Measurements from ENCODE around the gene ARHGEF4.

ARHGEF4 gene

GRCh38 chr2:130878316-130878715, 41.6 kb downstream of the ARHGEF4 start:
- TF ChIP-seq, protein P1, sequence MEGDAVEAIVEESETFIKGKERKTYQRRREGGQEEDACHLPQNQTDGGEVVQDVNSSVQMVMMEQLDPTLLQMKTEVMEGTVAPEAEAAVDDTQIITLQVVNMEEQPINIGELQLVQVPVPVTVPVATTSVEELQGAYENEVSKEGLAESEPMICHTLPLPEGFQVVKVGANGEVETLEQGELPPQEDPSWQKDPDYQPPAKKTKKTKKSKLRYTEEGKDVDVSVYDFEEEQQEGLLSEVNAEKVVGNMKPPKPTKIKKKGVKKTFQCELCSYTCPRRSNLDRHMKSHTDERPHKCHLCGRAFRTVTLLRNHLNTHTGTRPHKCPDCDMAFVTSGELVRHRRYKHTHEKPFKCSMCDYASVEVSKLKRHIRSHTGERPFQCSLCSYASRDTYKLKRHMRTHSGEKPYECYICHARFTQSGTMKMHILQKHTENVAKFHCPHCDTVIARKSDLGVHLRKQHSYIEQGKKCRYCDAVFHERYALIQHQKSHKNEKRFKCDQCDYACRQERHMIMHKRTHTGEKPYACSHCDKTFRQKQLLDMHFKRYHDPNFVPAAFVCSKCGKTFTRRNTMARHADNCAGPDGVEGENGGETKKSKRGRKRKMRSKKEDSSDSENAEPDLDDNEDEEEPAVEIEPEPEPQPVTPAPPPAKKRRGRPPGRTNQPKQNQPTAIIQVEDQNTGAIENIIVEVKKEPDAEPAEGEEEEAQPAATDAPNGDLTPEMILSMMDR (IDR thresholded peaks at IDR 0.05): no peak

DNA sequence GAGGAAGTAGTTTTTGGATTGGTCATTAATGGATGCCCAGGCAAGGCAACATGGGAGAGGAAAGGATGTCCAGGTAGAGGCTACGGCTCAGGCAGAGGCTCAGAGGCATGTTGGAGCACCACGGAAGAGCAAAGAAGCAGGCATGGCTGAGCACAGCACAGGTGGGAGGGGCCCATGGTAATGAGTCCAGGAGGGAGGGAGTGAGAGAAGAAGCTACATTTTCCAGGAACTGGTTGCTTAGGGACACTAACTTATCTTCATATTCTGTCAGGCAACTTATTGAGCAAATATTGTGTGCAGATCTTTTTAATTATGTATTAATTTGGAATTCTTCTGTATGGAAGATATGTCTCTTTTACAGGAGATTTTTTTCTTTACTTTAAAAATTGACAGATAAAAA, 42.2 kb downstream of the ARHGEF4 start:
- TF ChIP-seq, protein P1 (IDR thresholded peaks at IDR 0.05): no peak

DNA sequence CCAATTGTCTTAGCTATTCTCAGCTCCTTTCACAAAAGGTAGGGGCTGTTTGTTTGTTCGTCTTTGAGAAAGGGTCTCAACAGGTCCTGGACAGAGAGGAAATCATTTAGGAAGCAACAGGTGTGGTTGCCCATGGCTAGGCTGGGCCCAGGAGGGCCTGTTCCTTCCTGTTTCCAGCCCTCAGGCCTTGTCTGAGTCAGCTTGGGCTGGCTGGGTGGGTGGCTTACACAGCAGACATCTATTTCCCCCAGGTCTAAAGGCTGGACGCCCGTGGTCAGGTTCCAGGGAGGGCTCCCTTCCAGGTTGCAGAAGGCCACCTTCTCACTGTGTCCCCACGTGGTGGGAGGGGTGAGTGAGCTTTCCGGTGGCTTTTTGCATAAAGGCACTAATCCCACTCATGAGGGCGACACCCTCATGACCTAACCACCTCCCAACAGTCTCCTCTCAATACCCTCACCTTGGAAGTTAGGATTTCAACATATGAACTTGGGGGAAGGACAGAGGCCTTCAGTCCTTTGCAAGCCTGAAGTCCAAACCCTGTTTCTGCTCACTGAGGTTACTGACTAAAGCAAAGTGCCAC, 45.5 kb downstream of the ARHGEF4 start:
- TF ChIP-seq, protein P1 (IDR thresholded peaks at IDR 0.05): no peak

DNA sequence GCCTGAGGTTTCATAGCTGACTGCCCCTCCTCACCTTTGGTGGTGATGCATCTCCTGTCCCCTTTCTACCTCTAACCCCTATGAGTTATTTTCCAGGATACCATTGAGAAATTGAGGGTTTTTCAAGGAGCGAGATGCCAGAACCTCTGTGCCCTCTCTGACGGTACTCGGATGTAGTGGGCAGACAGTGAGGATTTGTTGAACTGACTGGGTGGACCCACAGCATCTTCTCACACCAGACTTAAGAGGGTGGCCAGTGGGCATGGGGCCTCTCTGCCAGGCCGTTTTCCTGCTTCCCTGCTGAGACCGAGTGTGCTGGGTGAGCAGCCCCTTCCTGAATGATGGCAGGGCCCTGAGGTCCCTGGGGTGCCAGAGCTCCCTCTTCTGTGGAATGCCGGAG, 46.3 kb downstream of the ARHGEF4 start:
- TF ChIP-seq, protein P1 (IDR thresholded peaks at IDR 0.05): no peak

GRCh38 chr2:130883496-130883895, 46.8 kb downstream of the ARHGEF4 start:
- TF ChIP-seq, protein P1 (IDR thresholded peaks at IDR 0.05): no peak

GRCh38 chr2:130884013-130884412, 47.3 kb downstream of the ARHGEF4 start:
- TF ChIP-seq, protein P1 (IDR thresholded peaks at IDR 0.05): no peak

DNA sequence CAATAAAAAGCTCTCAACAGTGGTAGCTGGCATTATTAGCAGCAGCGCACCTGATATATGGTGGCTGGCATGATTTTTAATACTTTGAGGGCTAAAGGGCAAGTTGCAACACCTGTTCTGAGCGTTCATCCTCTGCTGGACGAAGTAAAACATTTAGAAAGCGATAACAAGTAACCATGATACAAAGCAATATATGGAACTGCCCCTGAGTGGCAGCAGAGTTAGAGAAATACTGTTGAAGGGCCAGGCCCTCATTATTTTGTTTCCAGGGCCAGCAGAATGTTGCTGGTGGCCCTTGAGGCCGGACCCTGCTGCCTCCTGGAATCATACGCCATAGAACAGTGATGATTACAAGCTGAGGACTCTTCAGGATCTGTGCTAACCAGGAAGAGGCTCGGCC, 47.8 kb downstream of the ARHGEF4 start:
- TF ChIP-seq, protein P1 (IDR thresholded peaks at IDR 0.05): no peak

DNA sequence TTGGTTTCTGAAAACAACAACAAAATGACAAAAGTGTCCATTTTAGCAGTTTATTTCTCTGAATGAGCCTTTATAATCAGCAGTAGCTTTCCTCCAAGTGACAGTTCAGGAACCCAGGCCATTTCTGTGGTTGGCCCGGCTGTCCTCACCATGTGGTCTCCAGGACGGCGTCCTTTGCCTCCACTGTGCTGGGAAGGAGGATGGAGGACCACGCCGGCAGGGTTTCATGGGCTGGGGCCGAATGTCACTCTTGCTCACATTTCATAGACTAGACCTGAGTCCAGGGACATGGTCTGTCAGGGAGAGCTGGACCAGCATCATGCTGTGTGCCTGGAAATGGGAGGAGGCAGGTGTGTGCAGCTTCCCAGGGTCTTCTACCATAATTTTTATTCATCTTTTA, 50.9 kb downstream of the ARHGEF4 start:
- TF ChIP-seq, protein P1 (IDR thresholded peaks at IDR 0.05): no peak

All from LNCAP (cell line).